RWPE2 (cell line): ENCODE data around the gene PCYT2.

Experiments used
- ATAC-seq: fragments of 200-7000 bp; cut with Tn5 transposase; 3 replicates; pipeline ENCODE4 v1.9.1; 2021; ENCODE audit warnings: low read depth
- DNase-seq: peaks from one replicate; pipeline ENCODE4 v3.0.0-alpha.2; 2020; ENCODE audit warnings: low spot score
- H3K27ac ChIP-seq: fragments of 450-650 bp; 2 replicates; pipeline ENCODE4 v1.5.1; 2017; ENCODE audit warnings: mild to moderate bottlenecking; ENCODE audit not compliant: poor library complexity, severe bottlenecking
- H3K27me3 ChIP-seq: fragments of 250-450 bp; sonication (Bioruptor Pico); 2 replicates; pipeline ENCODE4 v1.5.1; 2021; ENCODE audit warnings: mild to moderate bottlenecking, moderate library complexity; ENCODE audit not compliant: insufficient read depth, poor library complexity, severe bottlenecking
- H3K36me3 ChIP-seq: fragments of 250-450 bp; sonication (Bioruptor Pico); 2 replicates; pipeline ENCODE4 v1.5.1; 2020; ENCODE audit warnings: low read depth, mild to moderate bottlenecking, moderate library complexity
- H3K4me1 ChIP-seq: fragments of 250-450 bp; sonication (Bioruptor Pico); 2 replicates; pipeline ENCODE4 v1.5.1; 2021; ENCODE audit warnings: mild to moderate bottlenecking, moderate library complexity; ENCODE audit not compliant: insufficient read depth, poor library complexity, severe bottlenecking
- H3K4me3 ChIP-seq: fragments of 250-450 bp; sonication (Bioruptor Pico); 2 replicates; pipeline ENCODE4 v1.5.1; 2021; ENCODE audit warnings: mild to moderate bottlenecking, moderate library complexity; ENCODE audit not compliant: severe bottlenecking
- H3K9me3 ChIP-seq: fragments of 250-450 bp; sonication (Bioruptor Pico); 2 replicates; pipeline ENCODE4 v1.5.1; 2021; ENCODE audit warnings: mild to moderate bottlenecking, moderate library complexity; ENCODE audit not compliant: severe bottlenecking
- CTCF ChIP-seq: fragments of 450-650 bp; IDR thresholded peaks from one replicate; pipeline ENCODE4 v1.5.1; 2017; ENCODE audit warnings: mild to moderate bottlenecking, moderate library complexity; ENCODE audit not compliant: poor library complexity, severe bottlenecking

PCYT2 gene

GRCh38 chr17:81906476-81907218 lies 4.6 kb downstream of the PCYT2 start:
- peak; percentile 4 for TF ChIP-seq CTCF
- no peak overlapping the region for H3K4me3 ChIP-seq
- ATAC-seq: no peak
- H3K9me3 ChIP-seq: no peaks in the 10 kb centered on the region
- H3K4me1 ChIP-seq: peaks cover 5% of the 10 kb centered on the region
- H3K27ac ChIP-seq: no peak overlapping the region
- no peak for DNase-seq
- H3K36me3 ChIP-seq: peaks cover 34% of the 10 kb centered on the region
- no peaks in the 10 kb centered on the region for H3K27me3 ChIP-seq

GRCh38 chr17:81905993-81906392 lies 5.2 kb downstream of the PCYT2 start:
- no peak for ATAC-seq
- peaks cover 4% of the 10 kb centered on the region for H3K4me1 ChIP-seq
- H3K4me3 ChIP-seq: no peak overlapping the region
- H3K27ac ChIP-seq: no peak overlapping the region
- peaks cover 34% of the 10 kb centered on the region for H3K36me3 ChIP-seq
- no peak for DNase-seq
- no peaks in the 10 kb centered on the region for H3K27me3 ChIP-seq
- no peak for TF ChIP-seq CTCF
- H3K9me3 ChIP-seq: no peaks in the 10 kb centered on the region

- Histone ChIP-seq H3K27ac (no peak overlapping the region), H3K36me3 (peaks cover 37% of the 10 kb centered on the region), H3K9me3 (no peaks in the 10 kb centered on the region), H3K4me3 (no peak overlapping the region), H3K4me1 (peaks cover 4% of the 10 kb centered on the region), H3K27me3 (no peaks in the 10 kb centered on the region)
- TF ChIP-seq CTCF: no peak
- ATAC-seq (no peak), DNase-seq (no peak)
Measured at GRCh38 chr17:81905424-81905875, 5.7 kb downstream of the PCYT2 start.

GRCh38 chr17:81904600-81905423 lies 6.4 kb downstream of the PCYT2 start:
- no peak for TF ChIP-seq CTCF
- Histone ChIP-seq H3K9me3 (no peaks in the 10 kb centered on the region), H3K27ac (no peak overlapping the region), H3K4me3 (no peak overlapping the region), H3K36me3 (peaks cover 43% of the 10 kb centered on the region), H3K4me1 (no peaks in the 10 kb centered on the region), H3K27me3 (no peaks in the 10 kb centered on the region)
- ATAC-seq (no peak), DNase-seq (no peak)
